PC-9 (cell line): ENCODE data around the gene RPL28.

ENCODE experiments used
- EZH2 ChIP-seq: fragments of 200-600 bp; sonication (generic); IDR thresholded peaks from 2 replicates; pipeline ENCODE4 v1.8.0; 2017; ENCODE audit warnings: antibody characterized with exemption, low read depth
- TF ChIP-seq, protein P1 (sequence below): fragments of 200-600 bp; sonication (generic); conservative IDR thresholded peaks from 2 replicates; pipeline ENCODE4 v1.6.1; 2017; ENCODE audit warnings: mixed run types, antibody characterized with exemption, mild to moderate bottlenecking, moderate library complexity

DNA sequence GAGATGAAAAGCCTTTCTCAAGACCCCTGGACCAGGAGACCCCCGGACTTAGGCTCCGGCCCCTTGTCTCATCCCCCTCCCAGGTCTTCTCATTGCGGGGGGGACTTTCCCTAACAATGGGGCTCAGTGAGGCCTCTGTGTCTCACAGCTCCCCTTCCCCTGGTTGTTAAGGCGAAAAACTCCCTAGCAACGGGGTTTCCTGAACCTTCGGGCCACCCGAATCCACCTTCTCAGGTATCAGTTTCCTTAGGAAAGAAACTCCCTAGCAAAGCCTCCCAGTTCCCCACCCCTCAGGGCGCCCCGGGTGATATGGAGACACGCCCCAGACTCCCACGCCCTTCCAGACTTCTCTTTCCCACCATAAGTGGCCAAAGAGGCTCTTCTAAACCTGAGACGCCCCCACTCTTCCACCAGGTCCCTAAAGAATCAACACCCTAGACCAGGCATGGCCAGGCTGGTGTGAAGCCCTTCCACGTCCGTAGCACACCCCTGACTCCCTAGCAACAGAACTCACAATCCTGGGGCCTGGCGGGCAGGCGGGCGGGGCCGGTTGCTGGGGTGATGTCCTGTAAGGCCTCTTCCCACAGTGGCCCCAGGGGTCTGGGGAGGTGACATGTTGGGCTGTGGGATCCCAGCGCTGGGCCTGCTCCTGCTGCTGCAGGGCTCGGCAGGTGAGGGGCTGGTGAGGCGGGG, 9.3 kb upstream of the RPL28 start, which contains the start of gene TMEM190:
- TF ChIP-seq EZH2 = no peak
- TF ChIP-seq, protein P1, sequence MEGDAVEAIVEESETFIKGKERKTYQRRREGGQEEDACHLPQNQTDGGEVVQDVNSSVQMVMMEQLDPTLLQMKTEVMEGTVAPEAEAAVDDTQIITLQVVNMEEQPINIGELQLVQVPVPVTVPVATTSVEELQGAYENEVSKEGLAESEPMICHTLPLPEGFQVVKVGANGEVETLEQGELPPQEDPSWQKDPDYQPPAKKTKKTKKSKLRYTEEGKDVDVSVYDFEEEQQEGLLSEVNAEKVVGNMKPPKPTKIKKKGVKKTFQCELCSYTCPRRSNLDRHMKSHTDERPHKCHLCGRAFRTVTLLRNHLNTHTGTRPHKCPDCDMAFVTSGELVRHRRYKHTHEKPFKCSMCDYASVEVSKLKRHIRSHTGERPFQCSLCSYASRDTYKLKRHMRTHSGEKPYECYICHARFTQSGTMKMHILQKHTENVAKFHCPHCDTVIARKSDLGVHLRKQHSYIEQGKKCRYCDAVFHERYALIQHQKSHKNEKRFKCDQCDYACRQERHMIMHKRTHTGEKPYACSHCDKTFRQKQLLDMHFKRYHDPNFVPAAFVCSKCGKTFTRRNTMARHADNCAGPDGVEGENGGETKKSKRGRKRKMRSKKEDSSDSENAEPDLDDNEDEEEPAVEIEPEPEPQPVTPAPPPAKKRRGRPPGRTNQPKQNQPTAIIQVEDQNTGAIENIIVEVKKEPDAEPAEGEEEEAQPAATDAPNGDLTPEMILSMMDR = no peak
